ENCODE results near the gene LBX2. TPM values are rescaled to one million over a fixed set of nuclear protein-coding genes. Genes with fewer than 3 reads are reported as not detected.

Gene LBX2
- total RNA-seq, 1 experiment from 2014 or later, result 9.6 TPM

- Histone ChIP-seq H3K27me3 (ENCODE audit: control insufficient read depth, insufficient read depth, low read length) (no peaks in the 10 kb centered on the region), H3K4me3 (ENCODE audit: low read depth in 2 of 2, low read length in 2 of 2) (peak within 1 kb of the TSS; percentile 86 to 94), H3K9me3 (ENCODE audit: control insufficient read depth, insufficient read depth, low read depth, low read length) (no peaks in the 10 kb centered on the region), H3K36me3 (ENCODE audit: control insufficient read depth, insufficient read depth, low read length) (peaks cover 4% of the 10 kb centered on the region), H3K4me1 (ENCODE audit: control insufficient read depth, insufficient read depth, low read length) (peaks cover 25% of the 10 kb centered on the region), H3K27ac (ENCODE audit: low read length) (peak within 1 kb of the TSS; percentile 98)
- ChIA-PET POLR2A (no interaction called here), CTCF (no interaction called here)
- in situ Hi-C loops (cut with HindIII; ENCODE audit: low pct_unique_long_range_greater_than_20kb, low sequenced_read_pairs), result no loop called here
- DNase-seq (ENCODE audit: low read depth, low spot score) (peak; percentile 95), ATAC-seq (peak; percentile 84)
- peak; percentile 80; the same call in 1 of the 2 replicates for TF ChIP-seq CTCF (IDR thresholded peaks at IDR 0.05)
- peak; percentile 81 for TF ChIP-seq POLR2AphosphoS5 (IDR thresholded peaks at IDR 0.05; ENCODE audit: low read depth, low read length)
- peak; percentile 43 for TF ChIP-seq SIN3A (IDR thresholded peaks at IDR 0.05; ENCODE audit: borderline replicate concordance, insufficient read depth, low read depth, low read length)
- peak; percentile 85; the same call in 1 of the 2 replicates for TF ChIP-seq TCF7L2 (IDR thresholded peaks at IDR 0.05; ENCODE audit: low read depth, low read length)
- 0 out of 4 replicates have a peak, but pooled peaks of 1 of the 2 experiments have one; percentile 39 for TF ChIP-seq REST (IDR thresholded peaks at IDR 0.05; ENCODE audit: insufficient read depth in 1 of 2, low read depth in 2 of 2, low read length in 1 of 2)
- no TSS peak for BruUV-seq (replicated peaks)
- intact Hi-C loops (cut with micrococcal nuclease; ENCODE audit: unreplicated experiment), result loop anchor here (10.0 kb wide), 1 partner anchor 77 kb away; no protein-coding TSS in a partner anchor
Measured at GRCh38 chr2:74507145-74507925, 7.9 kb upstream of the LBX2 start, which contains the start of gene PCGF1. PCGF1 (minus strand) TSS chr2:74507695; CDS start chr2:74507668, 27 bp downstream.

GRCh38 chr2:74505448-74506246 is 6.2 kb upstream of the LBX2 start:
- TF ChIP-seq REST (IDR thresholded peaks at IDR 0.05; ENCODE audit: insufficient read depth in 1 of 2, low read depth in 2 of 2, low read length in 1 of 2), result no peak
- TF ChIP-seq TCF7L2 (IDR thresholded peaks at IDR 0.05; ENCODE audit: low read depth, low read length), result no peak
- TF ChIP-seq SIN3A (IDR thresholded peaks at IDR 0.05; ENCODE audit: borderline replicate concordance, insufficient read depth, low read depth, low read length), result no peak
- no peak for TF ChIP-seq POLR2AphosphoS5 (IDR thresholded peaks at IDR 0.05; ENCODE audit: low read depth, low read length)
- no peak for TF ChIP-seq CTCF (IDR thresholded peaks at IDR 0.05)
- Histone ChIP-seq H3K4me1 (ENCODE audit: control insufficient read depth, insufficient read depth, low read length) (peaks cover 41% of the 10 kb centered on the region), H3K4me3 (ENCODE audit: low read depth in 2 of 2, low read length in 2 of 2) (peak overlapping the region; percentile 86 to 94), H3K27me3 (ENCODE audit: control insufficient read depth, insufficient read depth, low read length) (no peaks in the 10 kb centered on the region), H3K27ac (ENCODE audit: low read length) (peak overlapping the region; percentile 98), H3K36me3 (ENCODE audit: control insufficient read depth, insufficient read depth, low read length) (peaks cover 4% of the 10 kb centered on the region), H3K9me3 (ENCODE audit: control insufficient read depth, insufficient read depth, low read depth, low read length) (no peaks in the 10 kb centered on the region)
- POLR2A ChIA-PET, result no interaction called here
- in situ Hi-C loops (cut with HindIII; ENCODE audit: low pct_unique_long_range_greater_than_20kb, low sequenced_read_pairs), result no loop called here
- no peak for ATAC-seq
- DNase-seq (ENCODE audit: low read depth, low spot score), result no peak
- CTCF ChIA-PET, result no interaction called here
- intact Hi-C loops (cut with micrococcal nuclease; ENCODE audit: unreplicated experiment), result loop anchor here (10.0 kb wide), 1 partner anchor 79 kb away; no protein-coding TSS in a partner anchor
- BruUV-seq (replicated peaks), result no TSS peak

All from Panc1 (cell line).